ENCODE data around the gene HS3ST3A1. TPM values are rescaled to one million over a fixed set of nuclear protein-coding genes. Genes with fewer than 3 reads are reported as not detected.
A peak's percentile ranks its signal among the peaks of the same experiment; 100 is the strongest.

Gene HS3ST3A1
- total RNA-seq, 4 donors from 2014 or later = 0.47 to 5.9 (median 1.9) TPM; not detected in 1

GRCh38 chr17:13563866-13564265 lies 37.9 kb downstream of the HS3ST3A1 start:
- no peak for TF ChIP-seq CTCF (IDR thresholded peaks at IDR 0.05)
- DNase-seq (ENCODE audit: low spot score) = no peak
- no peak for ATAC-seq (ENCODE audit: low FRiP score)

- DNase-seq (ENCODE audit: low spot score) = peak; percentile 29
- TF ChIP-seq CTCF (IDR thresholded peaks at IDR 0.05) = no peak
- no peak for ATAC-seq (ENCODE audit: low FRiP score)
These were observed 39.4 kb downstream of the HS3ST3A1 start for GRCh38 chr17:13562271-13562800.

GRCh38 chr17:13561606-13562270 lies 40.0 kb downstream of the HS3ST3A1 start:
- no peak for TF ChIP-seq CTCF (IDR thresholded peaks at IDR 0.05)
- ATAC-seq (ENCODE audit: low FRiP score) (peak; percentile 96), DNase-seq (ENCODE audit: low spot score) (no peak)

GRCh38 chr17:13560935-13561334 lies 40.8 kb downstream of the HS3ST3A1 start:
- DNase-seq (ENCODE audit: low spot score) (no peak), ATAC-seq (ENCODE audit: low FRiP score) (no peak)
- TF ChIP-seq CTCF (IDR thresholded peaks at IDR 0.05) = no peak

GRCh38 chr17:13558588-13558987 lies 43.1 kb downstream of the HS3ST3A1 start:
- ATAC-seq (ENCODE audit: low FRiP score) = no peak
- no peak for DNase-seq (ENCODE audit: low spot score)
- TF ChIP-seq CTCF (IDR thresholded peaks at IDR 0.05) = no peak

GRCh38 chr17:13557077-13557476 lies 44.7 kb downstream of the HS3ST3A1 start:
- DNase-seq (ENCODE audit: low spot score) (no peak), ATAC-seq (ENCODE audit: low FRiP score) (no peak)
- no peak for TF ChIP-seq CTCF (IDR thresholded peaks at IDR 0.05)

GRCh38 chr17:13554231-13554630 lies 47.5 kb downstream of the HS3ST3A1 start:
- no peak for TF ChIP-seq CTCF (IDR thresholded peaks at IDR 0.05)
- ATAC-seq (ENCODE audit: low FRiP score) (no peak), DNase-seq (ENCODE audit: low spot score) (no peak)

Data from omental fat pad (tissue), 4 donors.